Measurements from ENCODE around the gene IMPG1. TPM values are rescaled to one million over a fixed set of nuclear protein-coding genes. Genes with fewer than 3 reads are reported as not detected.
A peak's percentile ranks its signal among the peaks of the same experiment; 100 is the strongest.

Gene IMPG1
- total and polyA plus RNA-seq, 2 experiments from 2014 or later: not detected

GRCh38 chr6:75943381-75943780, 129.1 kb downstream of the IMPG1 start:
- no peaks in the 10 kb centered on the region for H4K20me1 ChIP-seq (ENCODE audit: insufficient read depth, poor library complexity, severe bottlenecking)
- H3K27ac ChIP-seq: no peak overlapping the region
- no peak overlapping the region for H3K4me2 ChIP-seq
- no peaks in the 10 kb centered on the region for H3K4me1 ChIP-seq (ENCODE audit: insufficient read depth)
- no peaks in the 10 kb centered on the region for H3K9me2 ChIP-seq (replicated peaks; ENCODE audit: insufficient read depth)
- TF ChIP-seq EZH2phosphoT487 (IDR thresholded peaks at IDR 0.05; ENCODE audit: low read depth, severe bottlenecking, unreplicated experiment) (no peak), EZH2 (IDR thresholded peaks at IDR 0.05; ENCODE audit: borderline replicate concordance) (no peak), CTCF (IDR thresholded peaks at IDR 0.05; ENCODE audit: poor library complexity) (no peak)
- H2AFZ ChIP-seq: no peak overlapping the region
- DNase-seq (ENCODE audit: low spot score): no peak
- no peaks in the 10 kb centered on the region for H3K9me3 ChIP-seq (ENCODE audit: low read depth)
- no peaks in the 10 kb centered on the region for H3K79me2 ChIP-seq
- H3K36me3 ChIP-seq (replicated peaks; ENCODE audit: insufficient read depth, low read depth): no peaks in the 10 kb centered on the region
- WGBS (ENCODE audit: low lambda C conversion rate, missing lambda C conversion rate): 80% methylated on average over 2 of the region's 2 CpGs
- no peaks in the 10 kb centered on the region for H3K27me3 ChIP-seq
- H3K4me3 ChIP-seq: no peak overlapping the region

DNA sequence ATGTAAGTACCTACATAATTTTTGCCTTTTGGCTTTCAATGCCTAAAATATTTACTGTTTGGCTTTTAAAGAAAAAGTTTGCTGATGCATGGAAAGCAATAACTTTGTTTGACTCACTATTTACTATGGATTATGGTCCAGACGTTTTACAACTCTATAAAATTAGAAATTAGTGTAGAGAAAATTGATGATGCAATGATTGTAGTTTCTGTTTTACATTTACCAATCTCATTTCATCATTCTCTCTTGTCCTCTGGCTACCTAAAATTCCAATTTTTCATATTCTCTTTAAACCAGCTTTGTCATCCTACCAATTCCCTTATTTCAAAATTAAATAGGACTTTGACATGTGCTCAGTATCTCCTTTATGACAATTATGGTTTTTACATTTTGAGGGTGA, 131.0 kb downstream of the IMPG1 start:
- Histone ChIP-seq H3K27me3 (no peaks in the 10 kb centered on the region), H3K27ac (no peak overlapping the region), H3K79me2 (no peaks in the 10 kb centered on the region), H3K36me3 (replicated peaks; ENCODE audit: insufficient read depth, low read depth) (no peaks in the 10 kb centered on the region), H2AFZ (no peak overlapping the region), H4K20me1 (ENCODE audit: insufficient read depth, poor library complexity, severe bottlenecking) (no peaks in the 10 kb centered on the region), H3K4me2 (no peak overlapping the region), H3K9me3 (ENCODE audit: low read depth) (no peaks in the 10 kb centered on the region), H3K9me2 (replicated peaks; ENCODE audit: insufficient read depth) (no peaks in the 10 kb centered on the region), H3K4me1 (ENCODE audit: insufficient read depth) (no peaks in the 10 kb centered on the region), H3K4me3 (no peak overlapping the region)
- TF ChIP-seq EZH2phosphoT487 (IDR thresholded peaks at IDR 0.05; ENCODE audit: low read depth, severe bottlenecking, unreplicated experiment) (no peak), CTCF (IDR thresholded peaks at IDR 0.05; ENCODE audit: poor library complexity) (no peak), EZH2 (IDR thresholded peaks at IDR 0.05; ENCODE audit: borderline replicate concordance) (no peak)
- 19% methylated on average over 1 of the region's 1 CpG for WGBS (ENCODE audit: low lambda C conversion rate, missing lambda C conversion rate)
- no peak for DNase-seq (ENCODE audit: low spot score)

GRCh38 chr6:75940564-75940963, 131.9 kb downstream of the IMPG1 start:
- no peak overlapping the region for H2AFZ ChIP-seq
- no peaks in the 10 kb centered on the region for H3K9me3 ChIP-seq (ENCODE audit: low read depth)
- no peaks in the 10 kb centered on the region for H3K36me3 ChIP-seq (replicated peaks; ENCODE audit: insufficient read depth, low read depth)
- H3K4me2 ChIP-seq: peak overlapping the region; percentile 9
- no peaks in the 10 kb centered on the region for H3K9me2 ChIP-seq (replicated peaks; ENCODE audit: insufficient read depth)
- H3K27me3 ChIP-seq: no peaks in the 10 kb centered on the region
- peaks cover under 1% of the 10 kb centered on the region for H3K4me1 ChIP-seq (ENCODE audit: insufficient read depth)
- no peaks in the 10 kb centered on the region for H3K79me2 ChIP-seq
- no peak overlapping the region for H3K4me3 ChIP-seq
- no peaks in the 10 kb centered on the region for H4K20me1 ChIP-seq (ENCODE audit: insufficient read depth, poor library complexity, severe bottlenecking)
- peak overlapping the region; percentile 20 for H3K27ac ChIP-seq
- peak; percentile 34 for DNase-seq (ENCODE audit: low spot score)
- WGBS (ENCODE audit: low lambda C conversion rate, missing lambda C conversion rate): 25% methylated on average over 4 of the region's 4 CpGs
- TF ChIP-seq EZH2 (IDR thresholded peaks at IDR 0.05; ENCODE audit: borderline replicate concordance) (no peak), CTCF (IDR thresholded peaks at IDR 0.05; ENCODE audit: poor library complexity) (no peak), EZH2phosphoT487 (IDR thresholded peaks at IDR 0.05; ENCODE audit: low read depth, severe bottlenecking, unreplicated experiment) (no peak)

DNA sequence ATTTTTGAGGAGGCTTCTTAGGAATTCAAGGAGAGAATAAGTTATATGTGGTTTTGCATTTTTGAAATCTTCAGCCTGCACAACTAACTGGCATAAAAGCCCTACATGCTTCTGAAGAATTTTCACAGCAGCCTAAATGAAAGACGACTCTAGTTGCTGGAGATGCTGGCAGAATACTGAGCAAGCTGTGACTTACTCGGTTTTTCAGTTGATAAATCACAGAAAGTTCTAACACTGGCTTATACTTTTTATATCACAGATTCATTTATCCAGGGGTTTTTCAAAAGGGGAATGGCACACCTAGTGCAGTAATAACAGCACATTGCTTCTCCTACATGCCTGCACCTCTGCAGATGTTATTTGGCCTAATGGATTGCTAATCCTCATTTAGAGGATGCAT, 134.6 kb downstream of the IMPG1 start:
- no peak overlapping the region for H3K4me2 ChIP-seq
- H3K4me1 ChIP-seq (ENCODE audit: insufficient read depth): peaks cover 4% of the 10 kb centered on the region
- H3K9me3 ChIP-seq (ENCODE audit: low read depth): no peaks in the 10 kb centered on the region
- 65% methylated on average over 2 of the region's 2 CpGs for WGBS (ENCODE audit: low lambda C conversion rate, missing lambda C conversion rate)
- no peaks in the 10 kb centered on the region for H3K9me2 ChIP-seq (replicated peaks; ENCODE audit: insufficient read depth)
- no peak overlapping the region for H2AFZ ChIP-seq
- no peaks in the 10 kb centered on the region for H3K36me3 ChIP-seq (replicated peaks; ENCODE audit: insufficient read depth, low read depth)
- no peaks in the 10 kb centered on the region for H3K79me2 ChIP-seq
- no peaks in the 10 kb centered on the region for H3K27me3 ChIP-seq
- no peak overlapping the region for H3K4me3 ChIP-seq
- TF ChIP-seq EZH2 (IDR thresholded peaks at IDR 0.05; ENCODE audit: borderline replicate concordance): no peak
- no peak for TF ChIP-seq CTCF (IDR thresholded peaks at IDR 0.05; ENCODE audit: poor library complexity)
- no peak for TF ChIP-seq EZH2phosphoT487 (IDR thresholded peaks at IDR 0.05; ENCODE audit: low read depth, severe bottlenecking, unreplicated experiment)
- no peaks in the 10 kb centered on the region for H4K20me1 ChIP-seq (ENCODE audit: insufficient read depth, poor library complexity, severe bottlenecking)
- DNase-seq (ENCODE audit: low spot score): no peak
- H3K27ac ChIP-seq: no peak overlapping the region
